ENCODE results near the gene SLAMF7. TPM values are rescaled to one million over a fixed set of nuclear protein-coding genes. Genes with fewer than 3 reads are reported as not detected.
"Not testable (repeated sequence)": the region's sequence is repeated elsewhere in the genome, so short reads cannot be mapped to it uniquely, and the experiment has no call there.

The SLAMF7 gene
- total RNA-seq: 0.13 TPM
- polyA plus RNA-seq (ENCODE audit: insufficient read depth in 1 of 8, insufficient read length in 8 of 8, low replicate concordance in 1 of 8): under 1 TPM; 0.09 to 0.49 (median 0.30) TPM
- long read RNA-seq, donor 1: 0 reads
- long read RNA-seq, donor 2: 0 reads
- long read RNA-seq, donor 3, partial matches to known transcripts: 0 of 1 reads
- long read RNA-seq, donor 3, other reads (novel, unspliced or antisense): 0 of 1 reads
- long read RNA-seq, donor 4: 0 reads
- long read RNA-seq, donor 5: 0 reads
- long read RNA-seq, donor 6: 0 reads
- long read RNA-seq, donor 7: 0 reads
- long read RNA-seq, donor 8, partial matches to known transcripts: 0 of 1 reads
- long read RNA-seq, donor 8, other reads (novel, unspliced or antisense): 0 of 1 reads
- long read RNA-seq, donor 9: 0 reads
- long read RNA-seq, donor 10: 0 reads
- long read RNA-seq, donor 11: 0 reads

- Histone ChIP-seq H3K4me3 (ENCODE audit: low read length) (peak within 1 kb of the TSS; percentile 7), H3K27ac (ENCODE audit: low read length) (no peak within 1 kb of the TSS), H3K27me3 (ENCODE audit: control insufficient read depth, insufficient read depth, low read length) (peaks cover 2% of the 10 kb centered on the region), H3K4me1 (ENCODE audit: control insufficient read depth, insufficient read depth, low read length) (no peaks in the 10 kb centered on the region), H3K36me3 (ENCODE audit: control insufficient read depth, insufficient read depth, low read length) (no peaks in the 10 kb centered on the region), H3K9me3 (replicated peaks; ENCODE audit: control insufficient read depth, low read depth, low read length) (no peaks in the 10 kb centered on the region)
- DNase-seq: peak; percentile 16
- 77% methylated on average over 2 of the region's 5 CpGs for WGBS (ENCODE audit: insufficient coverage)
These were observed at the start of gene SLAMF7 for GRCh38 chr1:160739098-160739511. SLAMF7 (plus strand) TSS chr1:160739247; CDS start chr1:160739302, 55 bp downstream.

GRCh38 chr1:160692390-160692789 lies 46.7 kb upstream of the SLAMF7 start:
- WGBS (ENCODE audit: insufficient coverage): 100% methylated on average over 2 of the region's 10 CpGs
- not testable (repeated sequence) for DNase-seq; H3K27me3 ChIP-seq (ENCODE audit: control insufficient read depth, insufficient read depth, low read length); H3K36me3 ChIP-seq (ENCODE audit: control insufficient read depth, insufficient read depth, low read length); H3K27ac ChIP-seq (ENCODE audit: low read length); H3K9me3 ChIP-seq (replicated peaks; ENCODE audit: control insufficient read depth, low read depth, low read length); H3K4me1 ChIP-seq (ENCODE audit: control insufficient read depth, insufficient read depth, low read length); H3K4me3 ChIP-seq (ENCODE audit: low read length)

GRCh38 chr1:160702100-160702499 lies 36.9 kb upstream of the SLAMF7 start:
- no peaks in the 10 kb centered on the region for H3K27me3 ChIP-seq (ENCODE audit: control insufficient read depth, insufficient read depth, low read length)
- no peaks in the 10 kb centered on the region for H3K36me3 ChIP-seq (ENCODE audit: control insufficient read depth, insufficient read depth, low read length)
- H3K4me3 ChIP-seq (ENCODE audit: low read length): no peak overlapping the region
- H3K9me3 ChIP-seq (replicated peaks; ENCODE audit: control insufficient read depth, low read depth, low read length): no peaks in the 10 kb centered on the region
- no peak for DNase-seq
- H3K4me1 ChIP-seq (ENCODE audit: control insufficient read depth, insufficient read depth, low read length): no peaks in the 10 kb centered on the region
- H3K27ac ChIP-seq (ENCODE audit: low read length): no peak overlapping the region
- 65% methylated on average over 2 of the region's 5 CpGs for WGBS (ENCODE audit: insufficient coverage)

- H3K4me3 ChIP-seq (ENCODE audit: low read length): no peak overlapping the region
- H3K27me3 ChIP-seq (ENCODE audit: control insufficient read depth, insufficient read depth, low read length): no peaks in the 10 kb centered on the region
- no peaks in the 10 kb centered on the region for H3K36me3 ChIP-seq (ENCODE audit: control insufficient read depth, insufficient read depth, low read length)
- DNase-seq: peak; percentile 42
- no peaks in the 10 kb centered on the region for H3K9me3 ChIP-seq (replicated peaks; ENCODE audit: control insufficient read depth, low read depth, low read length)
- WGBS (ENCODE audit: insufficient coverage): 86% methylated on average over 3 of the region's 4 CpGs
- no peak overlapping the region for H3K27ac ChIP-seq (ENCODE audit: low read length)
- no peaks in the 10 kb centered on the region for H3K4me1 ChIP-seq (ENCODE audit: control insufficient read depth, insufficient read depth, low read length)
These were observed 34.8 kb upstream of the SLAMF7 start for GRCh38 chr1:160704250-160704649.

GRCh38 chr1:160705212-160705621 lies 33.8 kb upstream of the SLAMF7 start:
- not testable (repeated sequence) for H3K27me3 ChIP-seq (ENCODE audit: control insufficient read depth, insufficient read depth, low read length); H3K27ac ChIP-seq (ENCODE audit: low read length); DNase-seq; H3K9me3 ChIP-seq (replicated peaks; ENCODE audit: control insufficient read depth, low read depth, low read length); H3K36me3 ChIP-seq (ENCODE audit: control insufficient read depth, insufficient read depth, low read length); H3K4me1 ChIP-seq (ENCODE audit: control insufficient read depth, insufficient read depth, low read length); H3K4me3 ChIP-seq (ENCODE audit: low read length)
- WGBS (ENCODE audit: insufficient coverage): 33% methylated on average over 1 of the region's 3 CpGs

- DNase-seq: no peak
- no peak overlapping the region for H3K27ac ChIP-seq (ENCODE audit: low read length)
- H3K4me3 ChIP-seq (ENCODE audit: low read length): no peak overlapping the region
- no peaks in the 10 kb centered on the region for H3K4me1 ChIP-seq (ENCODE audit: control insufficient read depth, insufficient read depth, low read length)
- H3K9me3 ChIP-seq (replicated peaks; ENCODE audit: control insufficient read depth, low read depth, low read length): no peaks in the 10 kb centered on the region
- no peaks in the 10 kb centered on the region for H3K27me3 ChIP-seq (ENCODE audit: control insufficient read depth, insufficient read depth, low read length)
- no peaks in the 10 kb centered on the region for H3K36me3 ChIP-seq (ENCODE audit: control insufficient read depth, insufficient read depth, low read length)
These were observed 33.3 kb upstream of the SLAMF7 start for GRCh38 chr1:160705742-160706141.

- no peak for DNase-seq
- no CpG with 5 or more reads among the region's 4 CpGs for WGBS (ENCODE audit: insufficient coverage)
- Histone ChIP-seq H3K36me3 (ENCODE audit: control insufficient read depth, insufficient read depth, low read length) (no peaks in the 10 kb centered on the region), H3K4me1 (ENCODE audit: control insufficient read depth, insufficient read depth, low read length) (no peaks in the 10 kb centered on the region), H3K27me3 (ENCODE audit: control insufficient read depth, insufficient read depth, low read length) (no peaks in the 10 kb centered on the region), H3K27ac (ENCODE audit: low read length) (no peak overlapping the region), H3K9me3 (replicated peaks; ENCODE audit: control insufficient read depth, low read depth, low read length) (no peaks in the 10 kb centered on the region), H3K4me3 (ENCODE audit: low read length) (no peak overlapping the region)
These were observed 32.4 kb upstream of the SLAMF7 start for GRCh38 chr1:160706526-160707235.

GRCh38 chr1:160707236-160708064 lies 31.6 kb upstream of the SLAMF7 start:
- Histone ChIP-seq H3K4me1 (ENCODE audit: control insufficient read depth, insufficient read depth, low read length) (no peaks in the 10 kb centered on the region), H3K9me3 (replicated peaks; ENCODE audit: control insufficient read depth, low read depth, low read length) (no peaks in the 10 kb centered on the region), H3K27ac (ENCODE audit: low read length) (peak overlapping the region; percentile 23), H3K4me3 (ENCODE audit: low read length) (no peak overlapping the region), H3K27me3 (ENCODE audit: control insufficient read depth, insufficient read depth, low read length) (no peaks in the 10 kb centered on the region), H3K36me3 (ENCODE audit: control insufficient read depth, insufficient read depth, low read length) (no peaks in the 10 kb centered on the region)
- 73% methylated on average over 6 of the region's 8 CpGs for WGBS (ENCODE audit: insufficient coverage)
- DNase-seq: no peak

GRCh38 chr1:160708118-160708517 lies 30.9 kb upstream of the SLAMF7 start:
- WGBS (ENCODE audit: insufficient coverage): 79% methylated on average over 4 of the region's 4 CpGs
- peak; percentile 39 for DNase-seq
- Histone ChIP-seq H3K4me1 (ENCODE audit: control insufficient read depth, insufficient read depth, low read length) (no peaks in the 10 kb centered on the region), H3K36me3 (ENCODE audit: control insufficient read depth, insufficient read depth, low read length) (no peaks in the 10 kb centered on the region), H3K27ac (ENCODE audit: low read length) (peak overlapping the region; percentile 23), H3K4me3 (ENCODE audit: low read length) (no peak overlapping the region), H3K27me3 (ENCODE audit: control insufficient read depth, insufficient read depth, low read length) (no peaks in the 10 kb centered on the region), H3K9me3 (replicated peaks; ENCODE audit: control insufficient read depth, low read depth, low read length) (no peaks in the 10 kb centered on the region)

GRCh38 chr1:160708801-160709200 lies 30.2 kb upstream of the SLAMF7 start:
- Histone ChIP-seq H3K36me3 (ENCODE audit: control insufficient read depth, insufficient read depth, low read length) (no peaks in the 10 kb centered on the region), H3K27me3 (ENCODE audit: control insufficient read depth, insufficient read depth, low read length) (no peaks in the 10 kb centered on the region), H3K27ac (ENCODE audit: low read length) (no peak overlapping the region), H3K9me3 (replicated peaks; ENCODE audit: control insufficient read depth, low read depth, low read length) (no peaks in the 10 kb centered on the region), H3K4me3 (ENCODE audit: low read length) (no peak overlapping the region), H3K4me1 (ENCODE audit: control insufficient read depth, insufficient read depth, low read length) (no peaks in the 10 kb centered on the region)
- 93% methylated on average over 2 of the region's 4 CpGs for WGBS (ENCODE audit: insufficient coverage)
- DNase-seq: no peak
